AG09309 (cell line): ENCODE results near the gene WHRN.

ENCODE experiments used
- DNase-seq: peaks from one replicate; pipeline ENCODE4 v3.0.0-alpha.2; 2010; ENCODE audit warnings: low read depth
- H3K4me3 ChIP-seq: 2 replicates; pipeline ENCODE4 v1.5.1; 2011; ENCODE audit warnings: mild to moderate bottlenecking, low read depth, low read length, moderate library complexity; ENCODE audit not compliant: control insufficient read depth
- CTCF ChIP-seq: IDR thresholded peaks from 2 replicates; pipeline ENCODE4 v1.5.1; 2011; ENCODE audit warnings: mild to moderate bottlenecking, low read depth, low read length, inconsistent platforms; ENCODE audit not compliant: insufficient read depth, control insufficient read depth; ENCODE audit errors: missing control alignments

Gene WHRN

GRCh38 chr9:114493521-114494184 lies 11.6 kb downstream of the WHRN start:
- H3K4me3 ChIP-seq, result no peak overlapping the region
- no peak for TF ChIP-seq CTCF
- no peak for DNase-seq

DNA sequence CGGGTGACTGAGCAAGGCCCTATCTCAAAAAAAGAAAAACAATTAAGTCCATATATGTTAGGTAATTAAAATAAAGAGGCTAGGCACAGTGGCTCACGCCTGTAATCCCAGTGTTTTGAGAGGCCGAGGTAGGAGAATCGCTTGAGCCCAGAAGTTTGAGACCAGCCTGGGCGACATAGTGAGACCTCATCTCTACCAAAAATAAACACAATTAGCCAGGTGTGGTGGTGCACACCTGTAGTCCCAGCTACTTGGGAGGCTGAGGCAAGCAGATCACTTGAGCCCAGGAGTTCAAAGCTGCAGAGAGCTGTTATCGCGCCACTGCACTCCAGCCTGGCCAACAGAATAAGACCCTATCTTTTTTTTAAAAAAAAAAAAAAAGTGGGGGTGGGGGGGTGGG lies 12.3 kb downstream of the WHRN start:
- TF ChIP-seq CTCF, result no peak
- H3K4me3 ChIP-seq, result no peak overlapping the region
- DNase-seq, result no peak

- H3K4me3 ChIP-seq, result no peak overlapping the region
- no peak for DNase-seq
- TF ChIP-seq CTCF, result no peak
Measured at GRCh38 chr9:114491430-114492003, 13.8 kb downstream of the WHRN start.

- no peak for TF ChIP-seq CTCF
- H3K4me3 ChIP-seq, result no peak overlapping the region
- DNase-seq, result no peak
Measured at GRCh38 chr9:114489928-114490327, 15.3 kb downstream of the WHRN start.

GRCh38 chr9:114488398-114489129 lies 16.7 kb downstream of the WHRN start:
- DNase-seq, result no peak
- H3K4me3 ChIP-seq, result no peak overlapping the region
- no peak for TF ChIP-seq CTCF

DNA sequence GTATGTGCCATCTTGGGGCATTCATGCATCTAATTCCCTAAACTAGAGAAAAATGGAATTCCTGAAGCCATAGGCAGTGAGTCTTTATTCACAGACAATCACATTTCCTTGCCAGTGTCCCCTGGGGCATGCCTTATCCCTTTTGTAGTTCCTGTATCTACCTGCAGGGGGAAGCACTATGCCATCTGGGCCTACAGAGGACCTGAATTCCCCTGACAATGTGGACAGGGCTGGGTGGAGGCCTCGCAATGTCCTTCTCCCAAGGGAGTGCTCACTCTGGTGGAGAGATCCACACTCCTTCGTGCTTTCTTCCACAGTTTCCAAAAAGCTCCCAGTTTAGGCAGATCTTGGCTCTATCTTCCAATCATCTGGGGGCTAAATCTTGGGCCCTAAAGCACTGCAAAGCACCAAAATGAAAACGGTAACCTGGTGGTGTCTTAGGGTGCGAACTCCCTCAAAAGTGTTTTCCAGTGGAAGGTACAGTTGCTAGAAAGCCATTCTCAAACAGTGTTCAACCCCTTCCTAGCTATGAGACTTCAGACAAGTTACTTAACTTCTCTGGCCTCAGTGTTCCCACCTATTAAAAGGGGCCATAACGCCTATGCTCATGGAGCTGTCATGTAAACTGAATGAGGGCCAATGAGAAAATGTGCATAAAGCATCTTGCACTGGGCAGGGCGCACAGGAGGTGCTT lies 17.5 kb downstream of the WHRN start:
- peak; percentile 94 for TF ChIP-seq CTCF
- DNase-seq, result peak; percentile 21
- H3K4me3 ChIP-seq, result no peak overlapping the region
